Measurements from ENCODE around the gene PSPN.
A peak's percentile ranks its signal among the peaks of the same experiment; 100 is the strongest.
"Not testable (repeated sequence)": the region's sequence is repeated elsewhere in the genome, so short reads cannot be mapped to it uniquely, and the experiment has no call there.

PSPN gene

DNA sequence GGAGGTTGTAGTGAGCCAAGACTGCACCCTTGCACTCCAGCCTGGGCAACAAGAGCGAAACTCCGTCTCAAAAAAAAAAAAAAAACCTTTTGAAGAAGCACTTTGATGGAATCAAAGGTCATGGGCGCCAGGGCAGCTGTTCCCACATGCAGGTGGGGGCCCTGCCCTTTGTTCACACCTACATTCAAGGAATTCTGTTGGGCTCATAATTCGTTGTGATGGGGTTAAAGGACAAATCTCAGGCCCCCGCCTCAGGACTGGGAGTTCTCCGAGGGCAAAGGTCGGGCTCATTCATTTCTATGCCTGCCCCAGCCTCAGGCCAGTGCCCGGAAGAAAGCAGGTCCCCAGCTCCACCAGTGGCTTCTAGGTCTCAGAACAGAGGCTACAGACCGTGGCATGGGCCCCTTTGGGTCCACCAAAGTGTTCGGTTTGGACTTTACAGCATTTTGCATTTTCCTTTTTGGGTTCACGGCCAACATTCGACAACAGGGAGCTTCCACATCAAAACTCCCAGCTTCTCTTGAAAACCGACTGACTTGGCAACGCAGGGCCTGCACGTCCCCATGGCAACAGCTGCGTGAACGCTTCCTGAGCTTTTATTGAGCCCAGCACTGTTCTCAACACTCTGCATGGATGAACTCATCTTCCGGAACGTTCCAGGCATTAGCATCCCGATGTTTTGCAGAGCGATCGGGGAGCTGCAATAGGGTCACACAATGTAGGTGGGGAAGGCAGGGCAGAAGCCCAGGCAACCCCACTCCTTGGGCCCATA, 27.3 kb upstream of the PSPN start:
- DNase-seq = no peak

DNA sequence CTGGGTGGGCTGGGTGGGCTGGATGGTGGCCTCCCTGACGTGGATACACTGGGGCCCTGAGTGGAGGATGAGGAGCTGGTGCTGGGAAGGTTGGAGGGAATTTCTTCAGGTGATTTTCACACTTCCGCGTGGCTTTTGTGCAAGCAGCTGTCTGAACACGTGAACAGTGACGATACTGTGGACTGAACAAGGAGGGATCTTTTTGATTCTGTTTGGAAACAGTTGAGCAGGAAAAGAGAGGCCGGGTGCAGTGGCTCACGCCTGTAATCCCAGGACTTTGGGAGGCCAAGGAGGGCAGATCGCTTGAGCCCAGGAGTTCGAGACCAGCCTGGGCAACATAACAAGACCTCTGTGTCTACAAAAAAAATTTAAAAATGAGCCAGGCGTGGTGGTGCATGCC, 26.3 kb upstream of the PSPN start:
- no peak for DNase-seq

DNA sequence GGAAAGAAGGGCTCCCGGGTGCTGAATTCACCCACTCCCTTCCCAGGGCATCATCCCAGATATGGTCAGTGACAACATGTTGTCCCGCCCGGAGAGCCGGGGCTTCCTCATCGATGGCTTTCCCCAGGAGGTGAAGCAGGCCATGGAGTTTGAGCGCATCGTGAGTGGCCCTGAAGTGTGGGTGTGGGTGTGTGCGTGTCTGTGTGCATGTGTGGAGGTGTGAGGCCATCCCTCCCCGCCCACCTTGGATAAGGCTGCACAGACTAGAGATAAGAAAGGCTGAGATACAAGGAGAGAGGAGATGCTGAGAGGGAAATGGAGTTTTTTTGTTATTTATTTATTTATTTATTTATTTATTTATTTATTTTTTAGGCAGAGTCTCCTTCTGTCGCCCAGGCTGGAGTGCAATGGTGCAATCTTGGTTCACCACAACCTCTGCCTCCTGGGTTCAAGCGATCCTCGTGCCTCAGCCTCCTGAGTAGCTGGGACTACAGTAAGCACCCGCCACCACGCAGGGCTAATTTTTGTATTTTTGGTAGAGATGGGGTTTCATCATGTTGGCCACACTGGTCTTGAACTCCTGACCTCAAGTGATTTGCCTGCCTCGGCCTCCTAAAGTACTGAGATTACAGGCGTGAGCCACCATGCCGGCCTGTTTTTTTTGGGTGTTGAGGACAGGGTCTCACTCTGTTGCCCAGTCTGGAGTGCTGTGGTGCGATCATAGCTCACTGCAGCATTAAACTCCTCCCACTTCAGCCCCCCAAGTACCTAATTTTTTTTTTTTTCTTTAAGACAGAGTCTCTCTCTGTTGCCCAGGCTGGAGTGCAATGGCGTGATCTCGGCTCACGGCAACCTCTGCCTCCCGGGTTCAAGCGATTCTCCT, 24.6 kb upstream of the PSPN start:
- not testable (repeated sequence) for DNase-seq

DNA sequence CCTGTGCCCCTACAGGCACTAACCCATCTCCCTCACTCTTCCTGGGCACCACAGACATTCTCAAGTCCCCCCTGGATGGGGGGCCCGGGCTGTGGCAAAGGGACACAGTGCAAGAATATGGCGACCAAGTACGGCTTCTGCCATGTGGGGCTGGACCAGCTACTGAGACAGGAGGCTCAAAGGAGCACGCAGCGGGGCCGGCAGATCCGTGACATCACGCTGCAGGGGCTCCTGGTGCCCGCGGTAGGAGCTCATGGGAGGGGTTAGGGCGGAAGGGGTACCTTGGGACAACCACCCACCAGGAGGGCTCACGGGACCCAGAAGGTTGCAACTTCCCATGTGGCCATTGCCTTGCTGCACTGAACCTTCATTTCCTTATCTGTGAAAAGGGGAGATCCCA, 20.6 kb upstream of the PSPN start:
- DNase-seq = no peak

DNA sequence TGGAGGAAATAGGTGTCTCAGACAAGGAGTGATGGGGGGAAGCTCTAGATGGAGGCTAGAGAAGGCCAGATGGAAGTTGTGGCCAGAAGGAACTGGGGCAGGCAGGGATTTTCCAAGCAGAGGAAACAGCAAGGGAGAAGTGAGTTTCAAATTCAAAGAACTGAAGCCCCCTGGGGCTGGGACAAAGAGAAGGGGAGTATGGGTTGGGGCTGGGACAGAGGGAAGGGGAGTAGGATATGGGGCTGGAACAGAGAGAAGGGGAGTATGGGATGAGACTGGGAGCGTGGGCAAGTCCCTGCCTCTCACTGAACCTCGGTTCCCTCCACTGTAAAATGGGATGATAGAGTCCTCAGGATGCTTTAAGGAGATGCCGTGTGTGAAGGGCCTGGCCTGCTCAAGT, 19.1 kb upstream of the PSPN start:
- DNase-seq = no peak

DNA sequence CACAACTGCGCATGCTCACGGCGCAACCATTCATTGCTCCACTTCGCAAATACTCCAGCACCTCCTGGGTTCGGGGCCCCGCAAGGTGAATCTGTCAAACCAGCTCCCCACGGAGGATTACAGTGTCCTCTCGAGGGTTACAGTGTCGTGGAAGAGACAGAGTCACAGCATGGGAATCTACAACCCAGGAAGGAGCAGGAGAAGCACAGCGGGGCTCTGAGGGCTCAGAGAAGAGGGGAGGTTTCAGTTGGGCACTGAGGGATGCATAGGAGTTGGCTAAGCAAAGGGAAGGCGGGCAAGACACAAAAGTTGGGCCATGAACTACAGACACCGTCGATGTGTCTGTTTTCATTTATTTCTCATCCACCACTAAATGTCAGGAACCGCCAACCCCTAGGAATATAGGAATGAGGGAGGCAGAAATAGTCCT, 18.3 kb upstream of the PSPN start:
- DNase-seq = no peak

DNA sequence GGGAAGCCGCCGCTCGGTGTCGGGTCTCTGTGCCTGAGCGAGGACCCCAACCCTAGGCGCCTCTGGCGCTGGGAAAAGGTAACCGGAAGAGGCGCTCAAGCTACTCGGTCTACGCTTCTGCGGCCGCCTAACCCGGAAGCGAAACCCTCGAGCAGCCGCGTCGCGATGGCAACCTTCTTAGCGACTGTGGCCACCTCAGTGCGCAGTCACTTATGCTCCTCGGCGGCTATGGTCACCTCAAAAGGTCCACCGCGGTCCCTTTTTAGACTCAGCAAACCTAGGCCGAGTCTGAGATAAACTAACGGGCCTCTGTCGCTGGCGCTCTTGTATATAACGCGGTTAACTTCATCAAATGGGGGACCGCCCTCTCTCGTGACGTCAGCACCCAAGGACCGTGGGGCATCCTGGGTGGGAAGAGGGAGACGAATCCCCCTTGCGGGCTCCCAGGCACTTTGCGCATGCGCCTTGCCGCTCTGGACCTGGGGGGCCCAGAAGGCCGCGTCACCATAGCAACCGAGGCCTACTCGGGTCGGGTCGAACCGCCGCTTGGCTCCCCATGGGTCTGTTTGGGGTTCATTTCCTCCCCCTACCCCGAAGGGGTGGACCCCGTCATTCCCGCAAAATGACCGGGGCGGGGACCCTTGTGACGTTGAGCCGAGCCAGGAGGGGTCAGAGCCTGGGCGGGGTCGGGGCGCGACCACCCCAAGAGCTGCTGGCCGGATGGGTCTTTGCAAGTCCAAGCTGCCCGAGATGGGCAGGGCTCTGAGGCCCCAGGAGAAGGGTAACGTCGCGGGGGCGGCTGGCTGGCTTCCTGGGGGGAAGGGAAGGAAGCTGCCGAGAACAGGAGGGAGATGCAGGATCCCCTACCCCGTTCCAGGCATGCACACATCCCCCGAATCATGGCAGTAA, 17.6 kb upstream of the PSPN start, which contains the start of gene GTF2F1:
GTF2F1 (minus strand) TSS at position 91 of the 909 bp plus-strand sequence. CDS start 169 bp downstream, outside the sequence.
- DNase-seq = peak; percentile 98

DNA sequence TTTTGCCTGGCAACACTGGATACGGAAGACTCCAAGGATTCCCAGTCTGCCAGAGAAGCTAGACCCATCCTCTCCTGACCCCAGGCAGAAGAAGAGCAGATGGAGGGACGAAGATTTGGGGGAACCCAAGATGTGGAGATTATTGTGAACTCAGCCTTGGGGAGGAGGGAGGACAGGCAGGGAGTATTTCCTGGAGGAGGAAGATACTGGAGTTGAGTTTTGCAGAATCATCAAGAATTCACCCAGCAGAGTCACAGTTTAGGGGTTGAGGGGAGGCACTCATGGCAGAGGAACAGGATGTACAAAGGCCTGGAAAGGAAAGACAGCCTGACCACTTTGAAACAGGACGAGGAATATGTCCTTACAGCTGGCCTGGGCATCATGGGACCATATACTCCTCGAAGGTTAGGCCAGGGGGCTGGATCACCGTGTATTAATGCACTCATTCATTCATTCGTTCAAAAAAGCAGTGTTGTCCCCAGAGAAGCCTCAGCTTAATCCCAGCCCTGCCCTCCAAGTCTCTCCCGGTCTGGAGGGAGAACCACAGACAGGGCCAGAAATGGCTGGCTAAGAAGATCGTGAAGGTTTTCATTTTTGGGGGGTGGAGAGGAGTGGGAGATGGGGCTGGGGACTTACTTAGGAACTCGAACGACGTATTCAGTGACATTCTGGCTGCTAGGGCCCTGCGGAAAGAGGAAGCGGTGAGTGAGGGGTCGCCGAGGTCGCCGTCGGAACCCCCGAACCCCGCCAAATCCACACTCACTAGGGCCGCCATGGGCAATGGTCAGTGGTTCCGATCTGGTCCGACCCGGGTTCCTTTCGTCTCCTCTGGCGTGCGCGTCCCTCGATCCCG, 16.7 kb upstream of the PSPN start:
- DNase-seq = no peak

DNA sequence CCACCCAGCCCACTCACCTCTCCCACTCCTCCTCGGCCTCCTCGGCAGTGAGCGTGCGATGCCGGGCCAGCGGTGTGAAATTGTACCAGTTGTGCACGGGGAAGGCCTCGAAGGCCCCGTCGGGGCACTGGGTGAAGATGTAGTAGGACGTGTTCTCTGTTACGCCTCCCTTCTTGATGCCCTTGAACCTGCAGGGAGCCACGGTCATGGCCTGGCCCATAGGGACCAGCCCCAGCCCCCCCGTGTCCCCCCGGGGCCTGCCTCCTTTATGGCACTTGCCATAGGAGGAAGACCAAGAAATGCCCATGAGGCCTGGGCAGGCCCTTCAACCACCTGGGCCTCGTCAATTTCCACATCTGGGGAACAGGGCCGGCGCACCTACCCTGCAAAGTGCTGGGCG, 11.6 kb upstream of the PSPN start:
- no peak for DNase-seq

DNA sequence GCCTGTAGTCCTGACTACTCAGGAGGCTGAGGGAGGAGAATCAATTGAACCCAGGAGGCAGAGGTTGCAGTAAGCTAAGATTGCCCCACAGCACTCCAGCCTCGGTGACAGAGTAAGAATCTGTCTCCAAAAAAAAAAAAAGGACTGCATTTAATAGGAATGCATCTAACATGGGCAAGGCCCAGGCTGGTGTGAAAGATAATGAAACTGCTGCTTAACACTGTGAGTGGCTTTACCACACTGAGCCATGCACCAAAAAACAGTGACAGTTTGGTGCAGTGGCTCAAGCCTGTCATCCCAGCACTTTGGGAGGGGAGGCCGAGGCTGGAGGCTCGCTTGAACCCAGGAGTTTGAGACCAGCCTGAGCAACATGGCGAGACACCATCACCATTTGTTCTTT, 8.6 kb upstream of the PSPN start:
- no peak for DNase-seq

DNA sequence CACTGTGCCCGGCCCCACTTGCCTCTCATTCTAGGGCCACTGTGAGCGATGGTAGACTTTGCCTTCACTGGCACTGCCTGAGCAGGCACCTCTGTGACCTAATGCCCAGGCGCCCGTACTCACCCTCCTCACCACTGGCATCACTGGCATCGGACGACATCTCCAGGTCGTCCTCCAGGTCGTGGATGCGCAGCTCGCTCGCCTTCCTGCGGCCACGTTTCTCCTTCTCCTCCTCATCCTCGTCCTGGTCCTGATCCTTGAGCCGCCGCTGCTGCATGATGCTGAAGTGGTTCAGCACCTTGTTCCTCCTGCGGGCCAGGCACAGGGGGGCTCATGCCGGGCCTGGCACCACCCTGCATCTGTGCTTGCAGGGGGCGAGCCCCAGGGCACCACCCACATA, 7.5 kb upstream of the PSPN start:
- no peak for DNase-seq

DNA sequence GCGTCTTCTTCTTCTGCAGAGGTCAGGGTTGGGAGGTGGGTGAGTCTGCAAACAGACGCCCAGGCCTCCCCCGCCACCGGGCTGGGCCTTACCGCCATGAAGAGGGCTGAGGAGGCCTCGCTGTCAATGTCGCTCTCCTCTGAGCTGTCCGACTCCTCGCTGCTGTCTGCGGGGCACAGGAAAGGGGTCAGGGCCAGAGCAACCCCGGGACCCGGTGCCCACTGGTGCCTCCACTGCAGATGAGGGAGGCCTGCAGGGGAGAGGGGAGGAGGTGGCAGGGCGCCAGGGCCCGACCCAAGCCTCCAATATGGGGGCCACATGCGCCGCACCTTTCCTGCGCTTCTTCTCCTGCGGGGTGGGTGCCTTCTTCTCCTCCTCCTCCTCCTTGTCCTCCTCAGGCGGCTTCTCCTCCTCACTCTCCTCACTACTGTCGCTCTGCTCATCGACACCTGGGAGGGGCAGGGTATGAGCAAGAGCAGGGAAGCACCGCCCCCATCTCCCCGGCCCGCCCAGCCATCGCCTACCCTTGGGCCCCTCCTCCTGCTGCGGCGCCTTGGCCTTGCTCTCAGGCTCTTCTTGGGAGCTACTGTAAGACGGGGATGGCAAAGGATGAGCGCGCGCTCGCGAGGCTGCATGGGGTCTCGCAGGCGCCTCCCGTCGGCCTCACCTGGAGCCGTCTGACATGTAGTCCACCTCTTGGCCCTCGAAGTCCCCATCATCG, 5.5 kb upstream of the PSPN start:
- no peak for DNase-seq

DNA sequence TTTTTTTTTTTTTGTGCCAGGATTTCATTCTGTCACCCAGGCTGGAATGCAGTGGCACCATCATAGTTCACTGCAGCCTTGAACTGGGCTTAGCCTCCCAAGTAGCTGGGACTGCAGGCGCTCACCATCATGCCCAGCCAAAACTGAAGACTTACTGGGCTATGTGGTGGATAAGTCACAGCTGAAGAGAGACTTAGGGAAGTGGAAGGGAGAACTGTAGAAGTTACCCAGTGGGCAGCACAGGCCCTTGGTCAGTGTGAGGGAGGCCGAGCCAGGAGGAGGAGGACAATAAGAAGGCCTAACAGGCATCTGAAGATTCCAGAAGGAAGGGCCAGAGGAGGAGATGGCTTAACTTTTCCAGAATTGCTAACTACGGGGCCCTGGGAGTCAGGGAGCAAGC, 4.0 kb upstream of the PSPN start:
- DNase-seq = no peak

DNA sequence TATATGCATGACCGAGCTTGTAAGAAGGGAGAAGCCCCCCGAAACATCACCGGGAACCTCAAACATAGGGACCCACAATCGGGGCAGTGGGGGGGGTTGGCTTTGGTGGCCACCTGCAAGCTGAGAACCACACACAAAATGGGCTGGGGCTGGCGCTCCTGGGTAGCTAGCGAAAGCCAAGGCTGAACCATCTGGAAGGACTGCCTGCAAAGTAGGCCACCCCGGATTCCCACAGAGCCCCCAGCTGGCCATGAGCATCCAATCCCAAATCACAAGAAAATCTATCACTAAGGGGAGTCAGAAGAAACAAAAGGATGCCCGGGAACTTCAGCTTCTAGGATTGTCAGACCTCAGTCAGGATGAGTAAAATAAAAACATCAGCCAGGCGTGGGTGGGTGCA, 2.8 kb upstream of the PSPN start:
- DNase-seq = no peak

DNA sequence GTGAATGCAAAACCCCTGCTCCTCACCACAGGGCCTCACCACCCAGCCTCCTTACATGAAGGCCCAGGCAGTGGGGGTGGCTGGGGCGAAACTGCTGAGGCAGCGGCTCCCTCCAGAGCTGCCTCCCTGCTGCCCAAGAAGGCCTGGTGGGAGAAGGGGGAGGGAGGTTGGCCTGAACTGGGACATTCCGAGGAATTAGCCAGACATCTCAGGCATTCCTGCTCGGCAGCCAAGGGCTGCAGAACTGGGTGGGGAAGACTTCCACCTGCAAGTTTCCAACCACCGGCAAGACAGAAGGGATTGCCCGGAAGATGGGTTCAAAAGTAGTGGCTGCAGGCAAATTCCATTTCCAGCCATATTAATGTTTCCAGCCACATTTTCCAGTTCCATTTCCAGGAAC, 2.3 kb upstream of the PSPN start:
- no peak for DNase-seq

DNA sequence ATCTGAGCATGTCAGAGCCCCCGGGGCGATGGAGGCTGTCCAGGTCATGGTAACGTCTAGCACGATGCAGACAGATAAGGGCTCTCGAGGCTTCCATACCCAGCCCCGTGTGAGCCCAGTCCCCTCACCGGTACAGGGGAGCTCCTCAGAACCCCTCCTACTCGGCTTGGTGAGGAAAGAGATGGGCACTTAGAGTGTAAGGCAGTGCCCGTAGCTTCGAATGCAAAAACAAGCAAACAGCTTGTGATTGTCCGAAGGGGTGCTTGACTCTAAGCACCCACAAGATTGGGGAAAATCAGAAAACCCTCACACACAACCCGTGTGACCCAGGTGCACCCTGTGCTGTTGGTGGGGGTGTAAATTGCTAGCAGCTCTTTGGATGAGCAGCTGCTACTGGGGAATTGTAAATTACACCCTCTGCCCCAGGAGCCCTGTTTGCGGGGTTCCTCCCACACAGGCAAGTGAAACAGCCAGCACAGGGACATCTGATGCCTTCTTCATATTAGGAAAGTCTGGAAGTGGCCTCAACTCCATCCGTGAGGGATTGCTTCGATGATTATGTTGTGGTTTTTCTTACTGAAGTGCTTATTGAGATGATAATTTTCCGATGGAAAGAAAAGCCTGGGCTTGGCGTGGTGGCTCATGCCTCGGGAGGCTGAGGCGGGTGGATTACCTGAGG, 918 bp upstream of the PSPN start:
- DNase-seq = no peak

DNA sequence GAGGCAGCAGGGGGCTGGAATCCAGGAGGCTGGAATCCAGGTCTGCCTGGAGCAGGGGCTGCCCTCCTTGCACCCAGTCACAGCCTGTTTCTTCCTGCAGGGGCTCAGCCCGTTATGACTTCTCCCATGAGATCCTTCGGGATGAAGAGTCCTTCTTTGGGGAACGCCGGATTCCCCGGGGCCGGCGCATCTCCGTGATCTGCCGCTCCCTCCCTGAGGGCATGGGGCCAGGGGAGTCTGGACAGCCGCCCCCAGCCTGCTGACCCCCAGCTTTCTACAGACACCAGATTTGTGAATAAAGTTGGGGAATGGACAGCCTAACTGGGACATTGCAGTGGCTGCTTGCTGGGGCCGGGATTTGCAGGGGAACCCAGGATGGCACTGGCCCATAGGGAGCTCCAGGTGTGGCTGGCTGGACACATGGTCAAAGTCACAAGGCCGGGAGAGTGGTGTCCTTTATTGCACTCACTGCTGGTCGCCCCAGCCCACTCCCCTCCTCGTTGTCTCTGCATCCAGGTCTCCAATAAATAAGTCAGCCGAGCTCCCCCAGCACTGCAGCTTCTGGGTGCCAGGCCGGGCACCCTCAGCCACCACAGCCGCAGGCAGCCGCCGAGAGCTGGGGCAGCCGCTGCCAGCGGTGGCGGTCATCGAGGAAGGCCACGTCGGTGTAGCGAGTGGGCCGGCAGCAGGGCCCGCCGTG, 872 bp downstream of the PSPN start:
- DNase-seq = no peak

DNA sequence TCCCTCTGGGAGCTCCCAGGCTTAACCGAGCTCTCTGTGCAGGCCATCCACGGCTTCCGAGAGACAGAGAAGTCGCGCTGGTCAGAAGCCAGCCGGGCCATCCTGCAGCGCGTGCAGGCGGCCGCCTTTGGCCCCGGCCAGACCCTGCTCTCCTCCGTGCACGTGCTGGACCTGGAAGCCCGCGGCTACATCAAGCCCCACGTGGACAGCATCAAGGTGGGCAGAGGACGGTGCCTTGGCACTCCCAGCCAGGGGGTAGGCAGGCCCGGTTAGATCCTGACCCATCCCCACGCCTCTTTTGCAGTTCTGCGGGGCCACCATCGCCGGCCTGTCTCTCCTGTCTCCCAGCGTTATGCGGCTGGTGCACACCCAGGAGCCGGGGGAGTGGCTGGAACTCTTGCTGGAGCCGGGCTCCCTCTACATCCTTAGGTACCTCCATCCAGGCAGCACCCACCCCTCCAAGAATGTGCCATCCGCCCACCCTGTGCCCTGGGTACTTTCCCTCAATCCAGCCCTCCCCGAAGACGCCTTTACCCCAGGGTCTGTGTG, 1.5 kb downstream of the PSPN start:
- DNase-seq = no peak

DNA sequence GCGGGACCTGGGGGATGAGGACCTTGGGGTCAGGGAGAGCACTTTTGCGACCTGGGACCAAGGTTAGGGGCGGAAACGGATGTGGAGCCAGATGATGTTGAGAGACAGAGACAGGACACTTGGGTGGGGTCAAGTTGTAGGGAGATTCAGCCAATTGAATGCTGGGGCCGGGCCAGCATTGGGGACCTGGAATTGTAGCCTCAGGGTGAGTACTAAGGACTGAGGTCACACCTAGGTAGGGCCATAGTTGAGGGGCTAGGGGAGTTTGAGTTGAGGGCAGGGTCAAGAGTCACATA, 2.0 kb downstream of the PSPN start:
- no peak for DNase-seq
